HG03045 (cell line): ENCODE measurements around the gene MAB21L4.
"Not testable (repeated sequence)": the region's sequence is repeated elsewhere in the genome, so short reads cannot be mapped to it uniquely, and the experiment has no call there.

Experiments used
- ATAC-seq: cut with Tn5 transposase; IDR thresholded peaks from one replicate; pipeline ENCODE4 v1.9.1; 2021; ENCODE audit warnings: mild to moderate bottlenecking, moderate library complexity; ENCODE audit not compliant: unreplicated experiment

The MAB21L4 gene

GRCh38 chr2:240846309-240846708 is 49.6 kb downstream of the MAB21L4 start:
- not testable (repeated sequence) for ATAC-seq

GRCh38 chr2:240840435-240841060 is 55.4 kb downstream of the MAB21L4 start:
- ATAC-seq, result no peak

DNA sequence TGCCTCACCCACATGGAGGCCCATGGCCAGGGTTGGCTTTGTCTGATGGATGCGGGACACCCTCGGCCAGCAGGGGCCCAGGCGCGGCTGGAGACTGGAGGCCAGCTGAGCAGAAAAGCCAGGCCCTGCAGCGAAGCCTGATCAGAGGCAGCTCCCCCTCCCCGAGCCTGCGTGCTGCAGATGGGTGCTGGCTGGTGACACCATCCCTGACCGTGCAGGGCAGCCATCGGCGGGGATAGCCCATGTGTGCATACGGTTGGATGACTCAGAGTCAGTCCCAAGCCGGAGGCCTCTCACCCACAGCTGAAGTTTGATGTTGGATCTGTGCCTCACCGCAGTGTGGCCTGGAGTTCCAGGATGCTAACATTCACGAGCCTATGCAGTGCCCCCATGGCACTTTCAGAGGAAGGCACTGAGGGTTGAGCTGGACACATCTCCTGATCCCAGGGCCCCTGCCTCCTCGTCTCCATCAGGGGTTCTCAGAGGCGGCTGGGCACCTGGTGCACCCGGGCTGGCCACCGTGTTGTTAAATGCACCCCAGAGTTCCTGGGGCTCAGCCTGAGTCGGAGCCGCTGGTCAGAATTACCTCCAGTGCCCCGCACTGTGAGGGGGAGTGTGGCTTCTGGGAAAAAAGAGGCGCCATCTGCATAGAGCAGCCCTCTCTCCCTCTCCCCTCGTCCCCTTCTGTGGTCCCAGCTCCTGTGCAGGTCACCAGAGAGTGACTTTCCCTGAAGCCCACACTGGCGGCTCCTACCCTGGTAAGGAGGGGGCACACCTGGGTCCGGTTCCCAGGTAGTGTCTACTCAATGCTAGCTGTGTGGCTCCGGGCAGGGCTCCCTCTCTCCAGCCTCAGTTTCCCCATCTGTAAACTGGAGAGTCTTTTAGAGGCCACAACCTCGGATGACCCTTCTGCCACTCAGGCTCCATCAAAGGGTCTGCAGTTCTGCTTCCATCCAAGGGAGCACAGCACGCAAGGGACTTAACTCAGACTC is 56.5 kb downstream of the MAB21L4 start:
- ATAC-seq, result no peak

GRCh38 chr2:240837621-240838020 is 58.3 kb downstream of the MAB21L4 start:
- ATAC-seq, result no peak

DNA sequence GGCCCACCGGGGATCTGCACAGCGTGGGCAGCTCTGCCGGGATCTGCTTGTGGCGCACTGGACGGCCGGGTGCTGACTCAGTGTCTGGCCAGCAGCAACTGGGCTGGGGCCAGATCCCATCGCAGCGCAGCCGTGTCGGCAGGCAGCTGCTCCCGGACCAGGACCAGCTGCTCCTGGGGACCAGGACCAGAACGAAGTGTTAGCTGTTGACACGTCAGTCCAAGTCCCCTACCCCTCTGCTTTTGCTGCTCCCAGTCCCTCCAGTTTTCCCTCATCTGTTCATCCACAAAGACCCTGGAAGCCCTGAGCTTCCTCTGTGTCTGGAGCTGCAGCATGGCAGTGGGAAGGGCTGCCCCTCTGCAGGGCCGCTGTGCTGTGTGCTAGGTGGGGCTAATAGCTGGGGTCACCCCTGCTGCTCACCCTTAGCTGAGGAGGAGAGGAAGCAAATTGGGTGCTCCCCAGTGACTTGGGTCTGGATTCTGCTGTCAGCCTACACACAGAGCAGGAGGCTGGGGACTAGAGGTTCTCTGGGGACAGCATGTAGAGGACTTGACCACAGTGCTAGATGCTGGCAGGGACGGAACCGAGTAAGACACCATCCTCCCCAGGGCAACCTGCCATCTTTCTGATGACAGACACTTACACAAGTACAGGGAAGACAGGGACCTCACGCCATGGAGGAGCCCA is 59.0 kb downstream of the MAB21L4 start:
- ATAC-seq, result no peak
